NCI-H748 (cell line): ENCODE data around the gene CD44.

Experiments used
- DNase-seq: peaks from one replicate; lab custom pipeline; 2025; ENCODE audit not compliant: unreplicated experiment; lab: John Stamatoyannopoulos, UW

Gene CD44

GRCh38 chr11:35155677-35156076 lies 16.7 kb downstream of the CD44 start:
- no peak for DNase-seq

GRCh38 chr11:35157814-35158700 lies 19.1 kb downstream of the CD44 start:
- peak; percentile 40 for DNase-seq

GRCh38 chr11:35158701-35159510 lies 19.9 kb downstream of the CD44 start:
- DNase-seq, result no peak

GRCh38 chr11:35160246-35160824 lies 21.4 kb downstream of the CD44 start:
- DNase-seq, result no peak

- DNase-seq, result peak; percentile 14
Observed at GRCh38 chr11:35160902-35161597, 22.1 kb downstream of the CD44 start.

- DNase-seq, result no peak
Observed at GRCh38 chr11:35162745-35163144, 23.8 kb downstream of the CD44 start.

- DNase-seq, result no peak
Observed at GRCh38 chr11:35163209-35163608, 24.2 kb downstream of the CD44 start.

GRCh38 chr11:35163702-35164496 lies 24.9 kb downstream of the CD44 start:
- no peak for DNase-seq

- no peak for DNase-seq
Observed at GRCh38 chr11:35165030-35165422, 26.1 kb downstream of the CD44 start.

- peak; percentile 9 for DNase-seq
Observed at GRCh38 chr11:35165423-35166368, 26.7 kb downstream of the CD44 start.

GRCh38 chr11:35166369-35167360 lies 27.7 kb downstream of the CD44 start:
- no peak for DNase-seq

GRCh38 chr11:35167426-35167954 lies 28.5 kb downstream of the CD44 start:
- DNase-seq, result no peak

GRCh38 chr11:35168671-35169070 lies 29.7 kb downstream of the CD44 start:
- no peak for DNase-seq

- DNase-seq, result no peak
Observed at GRCh38 chr11:35169112-35169511, 30.1 kb downstream of the CD44 start.

- DNase-seq, result no peak
Observed at GRCh38 chr11:35169754-35170153, 30.8 kb downstream of the CD44 start.

GRCh38 chr11:35170503-35170902 lies 31.5 kb downstream of the CD44 start:
- no peak for DNase-seq

GRCh38 chr11:35171226-35171625 lies 32.3 kb downstream of the CD44 start:
- no peak for DNase-seq

GRCh38 chr11:35173011-35173511 lies 34.1 kb downstream of the CD44 start:
- no peak for DNase-seq
